Gastroesophageal sphincter (tissue), 3 donors: ENCODE measurements around the gene SMIM45.

Source experiments
- POLR2A ChIP-seq, 2 donors: fragments of 450-650 bp; IDR thresholded peaks; one replicate each; pipeline ENCODE4 v1.6.1; 2017; ENCODE audit warnings: antibody characterized with exemption in 2 of 2, mild to moderate bottlenecking in 2 of 2, moderate library complexity in 1 of 2
- POLR2AphosphoS5 ChIP-seq: sonication (generic); formaldehyde crosslinking; IDR thresholded peaks from one replicate; pipeline ENCODE4 v1.6.1; 2017; ENCODE audit warnings: antibody characterized with exemption
- TF ChIP-seq, protein P1 (sequence below), 4 experiments: fragments of 200-600 bp in 2 of 4; fragments of 450-650 bp in 2 of 4; sonication (generic) in 1 of 4; IDR thresholded peaks; one replicate each; pipeline ENCODE4 v1.5.1; 2017 to 2019; ENCODE audit warnings: antibody characterized with exemption in 4 of 4, mild to moderate bottlenecking in 2 of 4, moderate library complexity in 2 of 4

DNA sequence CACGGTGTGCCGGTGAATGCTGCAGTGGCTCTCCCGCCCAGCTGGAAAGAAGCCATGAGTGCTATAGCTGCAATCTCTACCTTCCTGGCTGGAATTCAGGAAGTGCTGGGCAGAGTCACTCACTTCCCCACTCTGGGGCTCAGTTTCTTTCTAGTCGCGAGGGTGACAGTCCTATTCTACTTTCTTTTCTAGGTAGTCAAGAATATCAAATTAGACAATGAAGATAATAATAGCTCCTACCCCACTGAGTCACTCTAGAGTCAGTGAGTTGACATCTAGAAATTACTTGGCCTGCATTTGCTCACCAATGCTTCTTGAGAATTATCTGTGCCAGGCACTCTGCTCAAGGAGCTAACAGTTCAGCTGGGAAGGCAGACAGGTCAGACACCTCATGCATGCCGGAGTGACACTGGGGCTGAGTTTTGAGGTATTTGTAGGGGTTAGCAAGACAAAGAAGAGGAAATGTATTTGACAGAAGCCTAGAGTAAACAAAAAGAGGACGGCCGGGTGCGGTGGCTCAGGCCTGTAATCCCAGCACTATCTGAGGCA is 8.2 kb upstream of the SMIM45 start:
- TF ChIP-seq, protein P1, sequence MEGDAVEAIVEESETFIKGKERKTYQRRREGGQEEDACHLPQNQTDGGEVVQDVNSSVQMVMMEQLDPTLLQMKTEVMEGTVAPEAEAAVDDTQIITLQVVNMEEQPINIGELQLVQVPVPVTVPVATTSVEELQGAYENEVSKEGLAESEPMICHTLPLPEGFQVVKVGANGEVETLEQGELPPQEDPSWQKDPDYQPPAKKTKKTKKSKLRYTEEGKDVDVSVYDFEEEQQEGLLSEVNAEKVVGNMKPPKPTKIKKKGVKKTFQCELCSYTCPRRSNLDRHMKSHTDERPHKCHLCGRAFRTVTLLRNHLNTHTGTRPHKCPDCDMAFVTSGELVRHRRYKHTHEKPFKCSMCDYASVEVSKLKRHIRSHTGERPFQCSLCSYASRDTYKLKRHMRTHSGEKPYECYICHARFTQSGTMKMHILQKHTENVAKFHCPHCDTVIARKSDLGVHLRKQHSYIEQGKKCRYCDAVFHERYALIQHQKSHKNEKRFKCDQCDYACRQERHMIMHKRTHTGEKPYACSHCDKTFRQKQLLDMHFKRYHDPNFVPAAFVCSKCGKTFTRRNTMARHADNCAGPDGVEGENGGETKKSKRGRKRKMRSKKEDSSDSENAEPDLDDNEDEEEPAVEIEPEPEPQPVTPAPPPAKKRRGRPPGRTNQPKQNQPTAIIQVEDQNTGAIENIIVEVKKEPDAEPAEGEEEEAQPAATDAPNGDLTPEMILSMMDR (IDR thresholded peaks at IDR 0.05), result no peak
- TF ChIP-seq POLR2AphosphoS5 (no peak), POLR2A (IDR thresholded peaks at IDR 0.05) (no peak)
